Ovary (tissue), 9 donors: ENCODE measurements around the gene LZTFL1. TPM values are rescaled to one million over a fixed set of nuclear protein-coding genes. Genes with fewer than 3 reads are reported as not detected.

ENCODE experiments used
- DNase-seq, 5 donors: peaks; one replicate each; pipeline ENCODE4 v3.0.0-alpha.2; 2019 to 2020
- H3K27ac ChIP-seq, 2 donors: fragments of 200-600 bp; one replicate each; pipeline versions ENCODE4 v1.5.1 to v1.8.0; 2019 to 2022
- H3K27me3 ChIP-seq: fragments of 200-600 bp; one replicate; pipeline ENCODE4 v1.8.0; 2022
- H3K36me3 ChIP-seq: fragments of 200-600 bp; sonication (generic); one replicate; pipeline ENCODE4 v1.5.1; 2019
- H3K4me1 ChIP-seq: one replicate; pipeline ENCODE4 v1.8.1; 2013; ENCODE audit warnings: mild to moderate bottlenecking, moderate library complexity; ENCODE audit not compliant: insufficient read depth
- H3K4me3 ChIP-seq: fragments of 200-600 bp; sonication (generic); one replicate; pipeline ENCODE4 v1.5.1; 2017
- H3K9me3 ChIP-seq, 2 donors: fragments of 200-600 bp in 1 of 2; sonication (generic) in 1 of 2; one replicate each; pipeline versions ENCODE4 v1.5.1 to v1.8.1; 2013 to 2019; ENCODE audit warnings: mild to moderate bottlenecking in 1 of 2, moderate library complexity in 1 of 2
- CTCF ChIP-seq, 3 donors: fragments of 450-650 bp in 2 of 3; fragments of 200-600 bp in 1 of 3; IDR thresholded peaks; one replicate each; pipeline versions ENCODE4 v1.5.1 to v1.8.0; 2016 to 2022; ENCODE audit warnings: antibody characterized with exemption in 3 of 3, mild to moderate bottlenecking in 1 of 3
- EP300 ChIP-seq: sonication (generic); formaldehyde crosslinking; IDR thresholded peaks from one replicate; pipeline ENCODE4 v1.6.1; 2017; ENCODE audit warnings: antibody characterized with exemption
- POLR2A ChIP-seq: fragments of 450-650 bp; IDR thresholded peaks from one replicate; pipeline ENCODE4 v1.6.1; 2017; ENCODE audit warnings: antibody characterized with exemption, mild to moderate bottlenecking, moderate library complexity
- WGBS, 3 donors: extraction: QIAGEN DNeasy Blood & Tissue Kit in 1 of 3; methylation state at CpG; one replicate each; pipeline versions ENCODE4 v1.1.5 to v1.1.7; 2013 to 2017; 5-methylcytosine and 5-hydroxymethylcytosine counted together
- intact Hi-C, 4 donors: fragments of 100-400 bp; cut with DNase I; formaldehyde crosslinking; loops; one replicate each; pipeline versions ENCODE4 v1.11.0 to v1.15.1; 2022 to 2023
- polyA plus RNA-seq, 2 donors: library from polyadenylated mRNA; stranded (reverse); fragments of 200-250 nt in 1 of 2; fragments of 350-450 nt in 1 of 2; fragmentation: Illumina TruSeq in 1 of 2; extraction: RNeasy Lipid Tissue Mini Kit (QIAGEN cat#74804) in 1 of 2; gene quantifications; one replicate each; pipeline ENCODE4 v1.2.3, GENCODE V29; 2013 to 2014
- total RNA-seq, 7 donors: library from RNA; depleted of rRNA in 2 of 7; stranded (reverse); fragments of >200 nt in 2 of 7; fragmentation: NEBNext Ultra II Directional in 3 of 7; extraction: Animal tissue kit (Norgen Biotek cat#: 25700) in 3 of 7; gene quantifications; one replicate each; pipeline versions ENCODE4 v1.1.0 to v1.2.4, GENCODE V29; 2016 to 2023
- donor health status: DM: no; HTN: no; CAD: no; lungs with moderate emphysema.
- donor health status: DM: no; HTN: no; CAD: no.
- donor health status: Bipolar disorder and iron deficiency.
- donor health status: DM: yes; HTN: yes; CAD: no.
- donor health status: DM: no; HTN: no; CAD: no.
- donor health status: DM: yes; HTN: yes; CAD: no.

LZTFL1 gene
- total and polyA plus RNA-seq, 9 donors, result 12.3 to 30.6 (median 17.3) TPM

DNA sequence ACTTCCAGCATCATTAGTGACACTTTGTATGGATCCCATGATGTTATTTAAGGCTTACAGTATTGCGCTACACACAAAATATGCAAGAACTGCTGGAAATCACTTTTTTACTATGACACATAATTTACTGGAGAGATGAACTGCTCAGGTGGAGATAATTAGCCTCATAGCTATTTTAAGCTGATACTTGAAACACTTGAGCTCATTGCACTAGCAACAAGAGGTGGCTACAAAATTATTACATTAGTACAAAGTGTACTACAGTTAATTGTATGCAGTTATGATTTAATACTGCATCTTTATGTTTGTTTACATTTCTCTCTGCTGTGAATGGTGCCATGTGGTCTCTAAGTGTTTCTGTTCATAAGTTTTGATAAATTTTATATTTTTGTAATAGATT, 6.5 kb upstream of the LZTFL1 start:
- TF ChIP-seq CTCF (IDR thresholded peaks at IDR 0.05) (no peak), EP300 (no peak), POLR2A (no peak)
- Histone ChIP-seq H3K4me1 (no peaks in the 10 kb centered on the region), H3K4me3 (no peak overlapping the region), H3K27me3 (no peaks in the 10 kb centered on the region), H3K27ac (no peak overlapping the region), H3K36me3 (no peaks in the 10 kb centered on the region), H3K9me3 (no peaks in the 10 kb centered on the region)
- WGBS, 3 donors, result 55 to 76% (median 70%) methylated on average over 1 of the region's 1 CpG
- no peak for DNase-seq
- intact Hi-C loops, result no loop called here

GRCh38 chr3:45844616-45845015, 2.7 kb upstream of the LZTFL1 start:
- H3K36me3 ChIP-seq, result no peaks in the 10 kb centered on the region
- no peaks in the 10 kb centered on the region for H3K27me3 ChIP-seq
- WGBS, 3 donors, result 85 to 89% (median 88%) methylated on average over 1 of the region's 1 CpG
- DNase-seq, result no peak
- TF ChIP-seq EP300, result no peak
- H3K4me1 ChIP-seq, result peaks cover 1% of the 10 kb centered on the region
- H3K9me3 ChIP-seq, result no peaks in the 10 kb centered on the region
- H3K4me3 ChIP-seq, result no peak overlapping the region
- intact Hi-C loops, result no loop called here
- no peak overlapping the region for H3K27ac ChIP-seq

- H3K36me3 ChIP-seq, result no peaks in the 10 kb centered on the region
- no peak overlapping the region for H3K4me3 ChIP-seq
- H3K27me3 ChIP-seq, result no peaks in the 10 kb centered on the region
- TF ChIP-seq CTCF (IDR thresholded peaks at IDR 0.05) (no peak), POLR2A (no peak), EP300 (no peak)
- H3K9me3 ChIP-seq, result no peaks in the 10 kb centered on the region
- H3K4me1 ChIP-seq, result peaks cover 1% of the 10 kb centered on the region
- no peak for DNase-seq
- H3K27ac ChIP-seq, result no peak overlapping the region
- intact Hi-C loops, result no loop called here
- 81 to 85% (median 83%) methylated on average over 9 of the region's 9 CpGs for WGBS, 3 donors
Observed at GRCh38 chr3:45842851-45843625, 1.1 kb upstream of the LZTFL1 start.

- Histone ChIP-seq H3K27ac (no peak overlapping the region), H3K9me3 (no peaks in the 10 kb centered on the region), H3K27me3 (no peaks in the 10 kb centered on the region), H3K4me3 (peak overlapping the region; percentile 97), H3K4me1 (peaks cover 1% of the 10 kb centered on the region), H3K36me3 (no peaks in the 10 kb centered on the region)
- WGBS, 3 donors, result 0 to 1% (median 1%) methylated on average over 15 of the region's 15 CpGs
- peak in 1 of 5 donors; percentile 31 for DNase-seq
- intact Hi-C loops, result no loop called here
- no peak for TF ChIP-seq CTCF (IDR thresholded peaks at IDR 0.05)
- no peak for TF ChIP-seq POLR2A
- TF ChIP-seq EP300, result no peak
Observed at GRCh38 chr3:45841420-45841756, 531 bp downstream of the LZTFL1 start.

DNA sequence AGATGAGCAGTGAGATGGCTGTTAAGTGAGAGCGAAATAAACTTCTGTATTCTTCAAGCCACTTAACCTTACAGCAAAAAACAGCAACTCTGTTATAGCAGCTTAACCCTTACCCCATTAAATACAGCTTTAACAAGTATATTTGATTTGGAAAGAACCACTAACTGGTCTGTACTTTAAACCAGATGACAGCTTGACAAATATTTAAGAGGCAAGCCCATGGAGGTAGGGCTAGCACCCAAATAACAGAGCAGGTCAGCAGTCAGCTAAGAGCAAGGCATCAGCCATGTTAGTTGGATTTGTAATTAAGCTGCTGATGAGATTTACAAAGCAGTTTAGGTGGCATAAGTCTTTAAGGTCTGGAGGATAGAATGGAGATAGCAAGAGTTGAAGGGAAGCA, 3.5 kb downstream of the LZTFL1 start:
- intact Hi-C loops, result no loop called here
- TF ChIP-seq CTCF (IDR thresholded peaks at IDR 0.05), result no peak
- TF ChIP-seq EP300, result no peak
- TF ChIP-seq POLR2A, result no peak
- Histone ChIP-seq H3K27me3 (no peaks in the 10 kb centered on the region), H3K4me1 (peaks cover 1% of the 10 kb centered on the region), H3K4me3 (no peak overlapping the region), H3K27ac (no peak overlapping the region), H3K9me3 (no peaks in the 10 kb centered on the region), H3K36me3 (no peaks in the 10 kb centered on the region)
- 90 to 100% (median 97%) methylated on average over 1 of the region's 1 CpG for WGBS, 3 donors
- DNase-seq, result no peak
